A549 treated with Hydrocortisone at 1 μM for 4 hours (cell line): Measurements from ENCODE around the gene RPLP1. TPM values are rescaled to one million over a fixed set of nuclear protein-coding genes. Genes with fewer than 3 reads are reported as not detected.

Experiments used
- total RNA-seq: library from RNA; stranded (reverse); fragments of 200-300 nt; extraction: Qiagen RNA extraction; gene quantifications from 5 replicates; pipeline ENCODE4 v1.2.3, GENCODE V29; 2022

The RPLP1 gene
- 2,588 to 4,394 TPM (median 3,861 TPM) in 5 replicates for total RNA-seq

DNA sequence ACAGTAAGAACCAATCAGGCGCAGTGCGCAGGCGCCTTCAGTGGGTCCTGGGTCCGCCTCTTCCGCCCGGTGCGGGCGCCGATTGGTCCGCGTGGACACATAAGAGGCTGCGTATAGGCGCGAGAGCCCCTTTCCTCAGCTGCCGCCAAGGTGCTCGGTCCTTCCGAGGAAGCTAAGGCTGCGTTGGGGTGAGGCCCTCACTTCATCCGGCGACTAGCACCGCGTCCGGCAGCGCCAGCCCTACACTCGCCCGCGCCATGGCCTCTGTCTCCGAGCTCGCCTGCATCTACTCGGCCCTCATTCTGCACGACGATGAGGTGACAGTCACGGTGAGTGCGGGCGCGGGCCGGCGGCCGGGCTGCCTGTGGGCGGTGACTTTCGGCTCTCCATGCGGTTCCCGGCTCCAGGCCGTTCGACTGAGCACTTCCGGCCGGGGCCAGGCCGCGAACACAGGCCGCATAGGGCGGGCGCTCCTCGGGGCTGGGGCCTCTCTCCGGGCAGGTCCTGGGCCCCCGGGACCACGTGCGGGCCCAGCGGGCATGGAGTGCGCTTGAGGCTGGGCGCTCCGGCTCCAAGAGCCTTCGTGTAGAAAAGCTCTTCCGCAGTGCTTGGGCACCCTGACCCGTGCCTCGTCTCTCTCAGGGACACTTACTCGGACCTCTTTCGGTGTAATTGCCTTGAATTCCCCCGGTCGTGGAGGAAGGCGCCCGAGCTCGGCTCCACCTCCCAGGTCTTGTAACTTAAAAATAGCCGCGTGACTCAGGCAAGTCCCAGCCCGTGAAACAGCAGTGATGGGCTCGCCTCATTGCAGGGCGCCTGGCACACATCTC lies at the start of gene RPLP1:
Gene RPLP1, plus strand, starts transcription at position 127 of the 830 bp plus-strand sequence. Its CDS starts 131 bp downstream, at position 258.

DNA sequence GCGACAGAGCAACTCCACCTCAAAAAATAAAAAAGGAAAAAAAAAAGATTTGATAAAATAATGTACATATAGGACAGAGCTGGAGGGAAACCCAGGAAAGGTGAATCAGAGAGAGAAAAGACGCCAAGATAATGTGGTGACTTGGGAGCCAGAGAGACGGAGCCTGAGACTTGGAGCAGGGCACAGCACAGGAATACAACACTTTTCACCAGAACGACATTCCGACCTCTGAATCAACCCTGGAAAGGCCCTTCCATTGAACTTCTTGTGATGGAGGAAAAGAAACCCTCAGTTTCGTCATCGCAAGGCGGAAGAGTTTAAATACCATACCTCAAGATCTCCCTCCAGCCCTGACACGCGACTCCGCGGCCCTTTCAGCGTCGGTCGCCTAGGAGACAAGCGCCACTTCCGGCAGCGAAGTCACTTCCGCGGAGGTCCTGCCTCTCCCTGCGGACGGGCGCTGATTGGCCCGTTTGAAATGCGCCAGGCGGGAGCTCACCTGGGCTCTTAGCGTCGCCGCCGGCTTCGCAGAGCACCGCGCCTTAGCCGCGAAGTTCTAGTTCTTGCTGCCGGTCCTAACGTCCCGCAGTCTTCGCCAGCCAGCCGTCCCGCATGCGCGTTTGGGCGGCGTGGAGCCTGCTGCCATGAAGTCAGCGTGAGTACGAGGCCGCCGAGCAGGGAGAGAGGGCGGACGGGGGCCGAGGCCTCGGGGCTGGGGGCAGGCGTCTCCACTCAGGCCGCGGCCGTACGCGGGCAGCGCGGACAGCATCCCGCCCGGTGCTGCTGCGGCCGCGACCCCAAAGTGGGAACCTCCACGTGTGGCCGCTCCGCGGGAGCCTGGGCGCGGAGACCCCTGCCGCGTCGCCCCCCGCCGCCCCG lies 38.6 kb upstream of the RPLP1 start, which contains the start of gene KIF23:
Gene KIF23, plus strand, starts transcription at position 528 of the 879 bp plus-strand sequence. Its CDS starts 117 bp downstream, at position 645.

Other genes with a start within 250 kb of the RPLP1 start
- 81.6 to 103 TPM (median 94.1 TPM) in 5 replicates for gene PAQR5, start 153.9 kb upstream of the RPLP1 start, total RNA-seq
- gene KIF23, start 38.5 kb upstream of the RPLP1 start, total RNA-seq: 70.6 to 103 TPM (median 79.7 TPM) in 5 replicates